ENCODE data around the gene CCDC183.
"Not testable (repeated sequence)": the region's sequence is repeated elsewhere in the genome, so short reads cannot be mapped to it uniquely, and the experiment has no call there.

CCDC183 gene

DNA sequence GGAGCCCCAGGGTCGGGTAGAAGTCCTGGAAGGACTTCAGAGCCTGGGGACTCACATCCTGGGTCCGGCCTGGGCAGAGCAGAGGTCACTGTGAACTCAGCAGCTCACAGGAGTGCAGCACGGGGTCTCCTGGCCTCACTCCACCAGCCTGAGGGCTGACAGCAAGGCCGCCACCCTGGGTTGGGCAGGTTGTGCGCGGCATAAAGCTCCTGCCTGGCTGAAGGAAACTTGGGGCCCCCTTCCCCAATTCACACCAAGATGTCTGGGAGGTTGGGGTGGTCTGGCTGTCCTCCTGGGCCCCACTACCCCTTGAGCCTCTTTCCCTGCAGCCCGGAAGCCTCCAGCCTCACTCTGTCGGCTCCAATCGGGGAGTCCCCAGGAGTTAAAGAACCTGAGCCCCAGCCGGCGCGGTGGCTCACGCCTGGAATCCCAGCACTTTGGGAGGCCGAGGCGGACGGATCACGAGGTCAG is 33.9 kb upstream of the CCDC183 start:
- H3K36me3 ChIP-seq (ENCODE audit: control insufficient read depth, insufficient read depth, low read length): no peaks in the 10 kb centered on the region
- no peak overlapping the region for H3K9ac ChIP-seq (ENCODE audit: low read depth, low read length)
- H3K4me3 ChIP-seq (ENCODE audit: low read depth, low read length): no peak overlapping the region
- peaks cover 2% of the 10 kb centered on the region for H3K4me1 ChIP-seq (ENCODE audit: control insufficient read depth, insufficient read depth, low read length)
- no peaks in the 10 kb centered on the region for H3K9me3 ChIP-seq (ENCODE audit: control insufficient read depth, insufficient read depth, low read length)
- H3K27me3 ChIP-seq (ENCODE audit: control insufficient read depth, insufficient read depth, low read length): no peaks in the 10 kb centered on the region

DNA sequence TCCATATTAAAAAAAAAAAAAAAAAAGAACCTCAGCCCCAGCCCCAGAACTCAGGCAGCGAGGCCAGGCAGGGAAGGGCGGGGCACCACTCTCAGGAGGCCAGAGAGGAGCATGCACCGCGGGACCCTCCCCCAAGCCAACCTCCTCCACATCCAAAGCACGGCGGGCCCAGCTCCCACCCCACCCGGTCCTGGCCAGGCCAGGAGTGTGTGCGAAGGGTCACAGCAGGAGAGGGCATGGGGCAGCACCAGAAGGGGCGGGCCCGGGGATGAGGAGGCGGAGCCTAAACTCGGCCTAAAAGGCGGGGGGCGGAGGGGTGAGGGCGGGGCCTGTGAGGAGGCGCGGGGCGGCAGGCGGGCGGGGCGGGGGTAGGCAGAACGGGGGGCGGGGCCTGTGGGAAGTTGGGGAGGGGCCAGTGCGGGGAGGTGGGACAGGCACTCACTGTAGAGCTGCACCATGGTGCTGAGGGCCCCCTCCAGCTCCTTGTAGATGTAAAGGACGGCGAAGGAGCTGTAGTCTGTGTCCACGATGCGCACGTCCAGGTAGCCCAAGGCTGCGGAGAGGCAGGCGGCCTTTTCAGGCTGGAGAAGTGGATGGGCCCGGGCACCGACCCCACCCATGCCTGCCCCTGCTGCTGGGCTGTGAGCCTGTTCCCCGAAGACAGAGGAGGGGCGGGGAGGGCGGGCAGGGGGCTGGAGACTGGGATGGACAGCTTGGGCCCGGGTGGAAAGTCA is 33.1 kb upstream of the CCDC183 start:
- peaks cover 2% of the 10 kb centered on the region for H3K4me1 ChIP-seq (ENCODE audit: control insufficient read depth, insufficient read depth, low read length)
- no peaks in the 10 kb centered on the region for H3K9me3 ChIP-seq (ENCODE audit: control insufficient read depth, insufficient read depth, low read length)
- H3K4me3 ChIP-seq (ENCODE audit: low read depth, low read length): peak overlapping the region; percentile 13
- no peaks in the 10 kb centered on the region for H3K36me3 ChIP-seq (ENCODE audit: control insufficient read depth, insufficient read depth, low read length)
- no peak overlapping the region for H3K9ac ChIP-seq (ENCODE audit: low read depth, low read length)
- no peaks in the 10 kb centered on the region for H3K27me3 ChIP-seq (ENCODE audit: control insufficient read depth, insufficient read depth, low read length)

DNA sequence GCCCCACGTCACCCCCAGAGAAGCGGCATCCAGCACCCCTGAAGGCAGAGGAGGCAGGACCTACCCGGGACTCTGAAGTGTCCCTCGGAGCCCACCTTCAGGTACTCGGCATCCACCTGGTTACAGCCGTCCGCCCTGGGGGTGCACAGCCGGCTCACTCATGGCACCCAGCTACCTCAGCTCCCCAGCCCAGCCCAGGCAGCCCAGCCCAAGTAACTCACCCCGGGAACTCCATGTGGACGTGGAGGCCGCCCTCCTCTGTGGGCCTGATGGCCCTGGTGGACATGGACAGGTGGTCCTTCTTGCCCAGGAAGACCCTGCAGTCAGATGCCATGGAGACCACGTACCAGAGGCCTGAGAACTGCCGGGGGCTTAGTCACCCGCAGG is 32.5 kb upstream of the CCDC183 start:
- Histone ChIP-seq H3K9ac (ENCODE audit: low read depth, low read length) (no peak overlapping the region), H3K4me3 (ENCODE audit: low read depth, low read length) (peak overlapping the region; percentile 13), H3K27me3 (ENCODE audit: control insufficient read depth, insufficient read depth, low read length) (no peaks in the 10 kb centered on the region), H3K36me3 (ENCODE audit: control insufficient read depth, insufficient read depth, low read length) (no peaks in the 10 kb centered on the region), H3K4me1 (ENCODE audit: control insufficient read depth, insufficient read depth, low read length) (peaks cover 2% of the 10 kb centered on the region), H3K9me3 (ENCODE audit: control insufficient read depth, insufficient read depth, low read length) (no peaks in the 10 kb centered on the region)

DNA sequence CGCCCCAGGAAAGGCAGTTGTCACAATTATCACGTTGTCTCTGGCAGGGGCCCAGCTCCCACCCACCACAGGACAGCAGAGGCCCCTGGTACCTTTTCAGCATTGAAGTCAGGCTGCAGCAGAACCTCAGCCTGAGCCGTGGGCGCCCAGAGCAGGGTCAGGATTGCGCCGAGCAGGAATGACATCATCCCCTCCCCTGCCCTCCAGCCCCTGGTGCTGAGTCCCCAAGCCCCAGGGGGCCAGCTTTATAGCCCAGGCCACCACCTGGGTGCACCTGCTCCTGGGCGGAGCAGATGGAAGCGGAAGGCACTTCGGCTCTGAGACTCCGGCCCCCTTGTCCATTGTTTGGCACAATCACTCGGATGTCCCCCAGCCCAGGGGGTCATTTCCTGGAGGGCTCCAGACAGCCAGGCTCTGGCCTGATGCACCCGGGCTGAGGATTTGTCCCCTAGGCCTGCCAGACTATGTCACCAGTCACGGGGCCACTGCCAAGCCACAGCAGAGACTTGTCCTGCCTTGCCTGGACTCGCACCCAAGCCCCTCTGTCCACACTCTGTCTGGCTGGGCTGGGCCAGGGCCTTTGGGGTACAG is 31.7 kb upstream of the CCDC183 start, which contains the start of gene LCN15:
LCN15 (minus strand) TSS at position 218 of the 591 bp plus-strand sequence; CDS start at position 188, 30 bp downstream.
- Histone ChIP-seq H3K9me3 (ENCODE audit: control insufficient read depth, insufficient read depth, low read length) (no peaks in the 10 kb centered on the region), H3K9ac (ENCODE audit: low read depth, low read length) (no peak within 1 kb of the TSS), H3K27me3 (ENCODE audit: control insufficient read depth, insufficient read depth, low read length) (no peaks in the 10 kb centered on the region), H3K36me3 (ENCODE audit: control insufficient read depth, insufficient read depth, low read length) (no peaks in the 10 kb centered on the region), H3K4me1 (ENCODE audit: control insufficient read depth, insufficient read depth, low read length) (peaks cover 2% of the 10 kb centered on the region), H3K4me3 (ENCODE audit: low read depth, low read length) (peak within 1 kb of the TSS; percentile 13)

DNA sequence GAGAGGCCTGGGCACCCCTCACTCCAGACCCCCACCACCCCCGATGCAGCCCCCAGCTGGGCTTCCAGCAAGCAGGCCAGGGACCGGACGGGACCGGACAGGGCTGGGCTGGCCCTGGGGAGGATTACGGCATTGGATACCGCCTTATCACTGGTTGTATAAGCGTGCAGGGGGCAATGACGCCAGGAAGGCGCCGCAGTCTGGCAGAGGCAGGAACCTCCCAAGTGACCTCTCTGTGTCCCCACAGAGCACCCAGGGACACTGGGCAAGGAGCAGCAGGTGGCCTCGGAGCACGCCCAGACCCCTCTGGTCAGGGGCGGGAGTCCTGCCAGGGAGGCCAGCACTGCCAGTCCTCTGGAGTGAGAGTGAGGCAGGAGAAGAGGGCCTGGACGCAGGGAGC is 31.1 kb upstream of the CCDC183 start:
- no peaks in the 10 kb centered on the region for H3K36me3 ChIP-seq (ENCODE audit: control insufficient read depth, insufficient read depth, low read length)
- H3K4me1 ChIP-seq (ENCODE audit: control insufficient read depth, insufficient read depth, low read length): peaks cover 2% of the 10 kb centered on the region
- H3K4me3 ChIP-seq (ENCODE audit: low read depth, low read length): no peak overlapping the region
- H3K9ac ChIP-seq (ENCODE audit: low read depth, low read length): no peak overlapping the region
- no peaks in the 10 kb centered on the region for H3K9me3 ChIP-seq (ENCODE audit: control insufficient read depth, insufficient read depth, low read length)
- no peaks in the 10 kb centered on the region for H3K27me3 ChIP-seq (ENCODE audit: control insufficient read depth, insufficient read depth, low read length)

DNA sequence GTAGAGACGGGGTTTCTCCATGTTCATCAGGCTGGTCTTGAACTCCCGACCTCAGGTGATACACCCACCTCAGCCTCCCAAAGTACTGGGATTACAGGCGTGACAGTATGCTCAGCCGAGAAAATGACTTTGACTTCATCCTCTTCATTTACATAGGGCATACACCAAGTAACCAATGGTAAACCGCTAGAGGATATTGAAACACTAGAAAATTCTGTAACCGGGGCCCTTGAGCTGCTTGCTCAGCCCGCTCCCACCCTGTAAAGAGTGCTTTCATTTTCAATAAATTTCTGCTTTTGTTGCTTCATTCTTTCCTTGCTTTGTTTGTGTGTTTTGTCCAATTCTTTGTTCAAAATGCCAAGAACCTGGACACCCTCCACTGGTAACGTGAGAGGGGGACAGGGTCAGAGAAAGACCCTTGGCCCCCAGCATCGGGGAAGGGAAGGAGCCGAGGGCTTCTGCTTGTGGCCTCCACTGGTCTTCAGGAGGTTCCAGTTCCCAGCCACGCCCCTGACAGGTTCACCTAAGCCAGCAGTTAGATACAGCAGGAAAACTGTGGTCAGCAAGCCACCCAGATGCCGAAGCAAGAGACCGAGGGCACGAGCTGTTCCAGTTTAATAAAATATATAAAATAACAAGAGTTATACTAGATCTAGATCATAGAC is 30.3 kb upstream of the CCDC183 start:
- H3K27me3 ChIP-seq (ENCODE audit: control insufficient read depth, insufficient read depth, low read length); H3K9ac ChIP-seq (ENCODE audit: low read depth, low read length); H3K4me3 ChIP-seq (ENCODE audit: low read depth, low read length); H3K9me3 ChIP-seq (ENCODE audit: control insufficient read depth, insufficient read depth, low read length); H3K4me1 ChIP-seq (ENCODE audit: control insufficient read depth, insufficient read depth, low read length); H3K36me3 ChIP-seq (ENCODE audit: control insufficient read depth, insufficient read depth, low read length): not testable (repeated sequence)

DNA sequence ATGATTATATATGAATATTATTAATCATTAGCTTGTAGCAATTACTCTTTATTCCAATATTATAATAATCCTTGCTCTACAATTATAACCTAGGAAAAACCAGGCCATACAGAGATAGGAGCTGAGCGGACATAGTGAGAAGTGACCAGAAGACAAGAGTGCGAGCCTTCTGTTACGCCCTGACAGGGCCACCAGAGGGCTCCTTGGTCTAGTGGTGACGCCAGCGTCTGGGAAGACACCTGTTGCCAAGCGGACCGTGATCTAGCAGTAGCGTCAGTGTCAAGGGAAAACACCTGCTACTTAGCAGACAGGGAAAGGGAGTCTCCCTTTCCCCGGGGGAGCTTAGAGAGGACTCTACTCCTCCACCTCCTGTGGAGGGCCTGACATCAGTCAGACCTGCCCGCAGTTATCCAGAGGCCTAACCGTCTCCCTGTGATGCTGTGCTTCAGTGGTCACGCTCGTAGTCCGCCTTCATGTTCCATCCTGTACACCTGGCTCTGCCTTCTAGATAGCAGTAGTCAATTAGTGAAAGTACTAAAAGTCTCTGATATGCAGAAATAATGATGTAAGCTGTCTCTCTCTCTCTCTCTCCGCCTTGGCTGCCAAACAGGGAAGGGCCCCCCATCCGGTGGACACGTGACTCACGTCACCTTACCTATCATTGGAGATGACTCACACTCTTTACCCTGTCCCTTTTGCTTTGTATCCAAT is 29.6 kb upstream of the CCDC183 start:
- not testable (repeated sequence) for H3K9ac ChIP-seq (ENCODE audit: low read depth, low read length); H3K36me3 ChIP-seq (ENCODE audit: control insufficient read depth, insufficient read depth, low read length); H3K4me3 ChIP-seq (ENCODE audit: low read depth, low read length); H3K4me1 ChIP-seq (ENCODE audit: control insufficient read depth, insufficient read depth, low read length); H3K27me3 ChIP-seq (ENCODE audit: control insufficient read depth, insufficient read depth, low read length); H3K9me3 ChIP-seq (ENCODE audit: control insufficient read depth, insufficient read depth, low read length)

DNA sequence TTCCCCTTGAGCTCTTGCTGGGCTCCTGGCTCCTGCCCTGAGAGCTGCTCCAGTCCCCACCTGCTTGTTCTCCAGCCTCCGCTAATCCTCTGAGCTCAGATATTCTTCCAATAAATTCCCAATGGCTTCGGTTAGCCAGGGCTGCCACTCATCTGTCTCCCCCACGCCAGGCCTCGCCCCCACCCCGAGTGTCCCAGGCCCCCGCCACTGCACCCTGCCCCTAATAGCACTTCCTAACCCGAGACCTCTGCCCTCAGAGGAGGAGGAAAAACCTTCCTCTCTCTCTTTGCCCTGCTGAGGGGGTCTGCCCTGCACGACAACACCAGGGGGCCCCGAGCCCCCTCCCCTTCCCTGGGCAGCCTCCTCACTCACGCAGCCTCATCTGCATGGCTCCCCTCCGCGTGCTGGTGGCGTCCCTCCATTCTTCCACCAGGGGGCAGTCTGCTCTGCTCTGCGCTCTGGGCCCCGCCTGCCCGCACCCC is 26.4 kb upstream of the CCDC183 start:
- Histone ChIP-seq H3K4me1 (ENCODE audit: control insufficient read depth, insufficient read depth, low read length) (no peaks in the 10 kb centered on the region), H3K9ac (ENCODE audit: low read depth, low read length) (no peak overlapping the region), H3K36me3 (ENCODE audit: control insufficient read depth, insufficient read depth, low read length) (no peaks in the 10 kb centered on the region), H3K4me3 (ENCODE audit: low read depth, low read length) (peak overlapping the region; percentile 39), H3K27me3 (ENCODE audit: control insufficient read depth, insufficient read depth, low read length) (no peaks in the 10 kb centered on the region), H3K9me3 (ENCODE audit: control insufficient read depth, insufficient read depth, low read length) (peaks cover 6% of the 10 kb centered on the region)

DNA sequence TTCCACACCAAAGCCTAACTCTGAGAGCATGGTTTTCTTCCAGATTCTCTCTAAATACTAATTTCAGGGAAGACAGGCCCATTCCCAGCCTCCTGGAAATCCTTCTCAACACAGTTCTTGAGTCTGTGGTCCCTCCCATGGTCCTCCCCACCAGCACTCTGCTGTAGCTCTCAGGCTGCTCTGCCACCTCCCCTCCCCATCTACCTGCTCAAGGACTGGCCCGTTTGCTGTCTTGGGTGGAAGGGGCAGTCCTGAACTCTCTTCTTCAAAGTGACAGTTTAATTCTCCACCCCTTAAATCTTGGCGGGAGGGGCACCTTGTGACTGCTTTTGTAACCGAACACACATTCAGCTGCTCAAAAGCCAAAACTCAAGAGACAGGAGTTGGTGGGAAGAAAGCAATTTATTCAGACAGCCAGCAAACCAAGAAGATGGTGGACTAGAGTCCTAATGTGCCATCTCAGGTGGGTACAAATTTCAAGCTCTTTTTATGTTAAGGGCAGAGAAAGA is 24.2 kb upstream of the CCDC183 start:
- H3K4me1 ChIP-seq (ENCODE audit: control insufficient read depth, insufficient read depth, low read length): no peaks in the 10 kb centered on the region
- H3K4me3 ChIP-seq (ENCODE audit: low read depth, low read length): no peak overlapping the region
- H3K9me3 ChIP-seq (ENCODE audit: control insufficient read depth, insufficient read depth, low read length): peaks cover 6% of the 10 kb centered on the region
- H3K27me3 ChIP-seq (ENCODE audit: control insufficient read depth, insufficient read depth, low read length): peaks cover 4% of the 10 kb centered on the region
- no peaks in the 10 kb centered on the region for H3K36me3 ChIP-seq (ENCODE audit: control insufficient read depth, insufficient read depth, low read length)
- no peak overlapping the region for H3K9ac ChIP-seq (ENCODE audit: low read depth, low read length)

DNA sequence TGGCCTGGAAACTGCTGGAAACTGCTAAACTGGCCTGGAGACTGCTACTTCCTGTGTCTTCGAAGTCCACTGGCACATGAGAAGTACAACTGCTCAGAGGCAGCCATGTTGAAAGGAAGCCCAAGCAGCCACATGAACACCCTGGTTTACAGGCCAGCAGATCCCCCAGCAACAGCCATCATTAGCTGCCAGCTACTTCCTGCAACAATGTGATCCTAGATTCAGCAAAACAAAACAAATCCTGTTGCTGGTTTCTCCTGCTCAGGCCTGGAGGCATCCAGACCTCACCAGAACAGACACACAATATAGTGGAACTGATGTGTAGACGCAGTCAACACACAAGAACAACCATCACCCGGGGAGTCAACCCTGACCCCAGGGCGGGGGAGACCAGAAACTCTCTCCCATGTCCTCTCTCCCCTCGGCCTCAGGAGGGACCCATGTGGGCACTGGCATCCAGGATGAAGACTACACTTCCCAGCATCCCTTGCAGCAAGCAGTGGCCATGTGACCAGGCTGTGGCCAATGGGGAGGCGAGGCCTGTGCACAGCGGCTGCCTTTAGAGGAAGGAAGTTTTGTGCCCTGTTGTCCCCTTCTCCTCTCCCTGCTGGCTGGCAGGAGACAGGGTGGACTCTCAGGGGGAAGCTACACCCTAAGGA is 22.6 kb upstream of the CCDC183 start:
- H3K27me3 ChIP-seq (ENCODE audit: control insufficient read depth, insufficient read depth, low read length): peaks cover 13% of the 10 kb centered on the region
- no peak overlapping the region for H3K9ac ChIP-seq (ENCODE audit: low read depth, low read length)
- H3K36me3 ChIP-seq (ENCODE audit: control insufficient read depth, insufficient read depth, low read length): no peaks in the 10 kb centered on the region
- H3K4me3 ChIP-seq (ENCODE audit: low read depth, low read length): no peak overlapping the region
- peaks cover 6% of the 10 kb centered on the region for H3K9me3 ChIP-seq (ENCODE audit: control insufficient read depth, insufficient read depth, low read length)
- no peaks in the 10 kb centered on the region for H3K4me1 ChIP-seq (ENCODE audit: control insufficient read depth, insufficient read depth, low read length)

Data from iPS-15b (cell line).